ENCODE results near the gene STK32B.

Gene STK32B

DNA sequence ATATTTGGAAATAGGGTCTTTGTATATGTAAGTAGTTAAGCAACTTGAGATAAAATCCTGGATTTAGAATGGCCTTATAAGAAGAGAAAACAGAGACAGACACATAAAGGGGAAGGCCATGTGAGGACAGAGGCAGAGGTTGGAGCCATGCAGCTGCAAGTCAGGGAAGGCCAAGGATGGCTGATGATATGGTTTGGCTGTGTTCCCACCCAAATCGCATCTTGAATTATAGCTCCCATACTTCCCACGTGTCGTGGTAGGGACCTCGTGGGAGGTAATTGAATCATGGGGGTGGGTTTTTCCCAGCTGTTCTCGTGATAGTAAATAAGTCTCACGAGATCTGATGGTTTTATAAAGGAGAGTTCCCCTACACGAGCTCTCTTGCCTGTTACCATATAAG is 76.3 kb downstream of the STK32B start:
- no peak for DNase-seq

DNA sequence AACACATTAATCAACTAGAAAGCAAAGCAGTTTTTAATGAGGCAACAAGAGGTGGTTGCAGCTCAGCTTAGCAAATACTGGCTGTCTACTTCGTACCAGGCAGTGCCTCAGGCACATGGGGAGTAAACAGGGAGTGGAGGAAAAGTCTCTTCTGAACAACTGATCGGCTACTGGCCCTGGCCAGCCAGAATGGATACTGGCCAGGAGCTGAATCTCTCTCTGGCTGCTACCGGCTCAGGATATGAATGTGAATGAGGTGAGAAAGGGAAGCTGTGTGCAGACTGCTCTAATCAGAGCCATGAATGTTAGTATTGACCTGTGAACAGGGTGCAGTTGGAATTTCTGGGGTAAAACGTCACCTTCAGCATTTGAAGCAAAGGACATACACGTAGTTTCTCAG is 77.3 kb downstream of the STK32B start:
- DNase-seq, result no peak

DNA sequence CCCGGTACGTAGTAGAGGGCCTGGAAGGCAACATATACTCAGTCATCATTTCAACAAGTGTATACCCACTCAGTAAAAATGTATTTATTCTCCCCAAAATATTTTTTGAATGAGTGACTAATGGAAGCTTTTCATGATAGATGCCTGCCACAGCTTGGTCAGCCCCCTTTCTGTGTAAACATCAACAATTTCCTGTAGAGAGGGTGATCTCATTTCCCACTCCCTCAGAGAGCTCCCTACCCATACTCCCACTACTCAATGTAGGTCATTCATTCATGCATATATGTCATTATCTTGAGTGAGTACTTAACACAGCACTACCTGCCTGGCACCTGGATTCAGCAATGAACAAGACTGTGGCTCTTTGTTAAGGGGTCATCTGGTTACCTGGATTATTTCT is 81.9 kb downstream of the STK32B start:
- no peak for DNase-seq

DNA sequence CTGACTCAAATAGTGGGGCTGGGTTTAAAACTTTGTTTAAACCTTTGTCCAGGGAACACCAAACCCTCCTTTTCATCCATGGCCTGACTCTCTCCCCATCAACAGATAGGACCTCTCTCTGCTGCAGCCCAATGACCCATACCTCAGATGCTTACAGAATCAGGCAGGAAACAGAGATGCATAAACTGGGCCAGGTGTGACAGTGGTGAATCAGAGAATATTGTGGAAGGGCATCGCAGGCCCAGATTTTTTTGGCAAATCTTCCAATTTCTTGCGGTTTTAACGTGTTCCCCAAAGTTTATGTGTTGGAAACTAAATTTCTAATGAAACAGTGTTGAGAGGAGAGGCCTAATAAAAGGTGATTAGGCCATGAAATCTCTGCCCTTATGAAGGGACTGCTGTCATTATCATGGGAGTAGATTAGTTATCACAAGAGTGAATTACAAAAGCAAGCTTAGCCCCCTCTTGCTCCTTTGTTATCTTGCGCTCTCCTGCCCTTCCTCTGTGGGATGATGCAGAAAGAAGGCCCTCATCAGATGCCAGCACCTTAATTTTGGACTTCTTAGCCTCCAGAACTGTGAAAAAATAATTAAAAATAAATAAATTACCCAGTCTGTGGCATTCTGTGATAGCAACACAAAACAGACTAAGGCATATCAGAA is 82.8 kb downstream of the STK32B start:
- DNase-seq, result no peak

DNA sequence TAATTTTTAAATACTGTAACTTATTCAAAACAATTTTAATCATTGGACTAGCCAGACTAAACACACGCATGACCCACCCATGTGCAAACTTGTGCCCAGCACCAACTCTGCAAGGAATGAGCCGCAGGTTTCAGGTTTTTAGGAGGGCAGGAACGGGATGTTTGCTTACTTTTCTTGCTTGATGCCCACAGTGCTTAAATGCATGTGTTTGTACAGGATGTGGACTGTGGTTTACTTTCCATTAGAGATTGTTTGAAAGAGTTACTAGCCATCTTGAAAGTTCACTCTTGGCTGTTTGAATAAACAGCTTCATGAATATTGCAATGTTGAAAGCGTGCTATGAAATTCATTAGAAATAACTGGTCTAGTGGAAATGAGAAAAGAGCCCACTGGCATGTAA is 83.3 kb downstream of the STK32B start:
- DNase-seq, result no peak

DNA sequence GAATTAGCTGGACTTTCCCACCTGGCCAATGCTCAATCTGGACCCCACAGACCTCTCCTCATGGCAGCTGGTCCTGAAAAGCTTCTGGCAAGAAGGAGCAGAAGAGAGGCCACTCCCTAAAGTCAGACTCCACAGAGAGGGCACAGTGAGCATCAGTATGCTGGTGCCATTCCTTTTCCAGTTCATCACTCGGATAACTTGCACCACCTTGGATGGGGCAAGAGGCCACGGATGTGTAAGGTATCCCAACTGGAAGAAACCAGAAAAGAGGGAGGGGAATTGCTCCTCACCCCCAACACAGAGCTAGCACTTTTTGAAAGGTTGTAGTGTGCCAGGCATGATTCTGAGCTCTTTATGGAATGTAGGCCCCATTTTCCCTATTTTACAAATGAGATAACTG is 85.9 kb downstream of the STK32B start:
- DNase-seq, result no peak

DNA sequence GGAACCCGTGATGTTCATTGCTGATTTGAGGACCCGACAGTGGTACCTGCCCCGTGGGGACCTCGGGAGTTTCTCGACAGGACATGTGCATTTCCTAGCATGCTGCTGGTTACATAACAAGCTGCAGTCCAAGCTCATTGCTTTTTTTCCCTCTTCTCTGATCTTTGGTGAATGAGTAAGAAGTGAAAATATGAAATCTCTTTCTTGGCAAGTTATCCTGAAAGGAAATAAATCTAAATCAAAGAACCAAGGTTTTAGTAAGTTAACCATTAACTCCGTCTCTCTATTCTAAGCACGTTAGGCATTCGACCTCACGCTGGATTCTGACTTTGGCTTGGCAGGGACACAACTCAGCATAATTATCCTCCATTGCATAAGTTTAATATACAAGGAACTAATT is 86.6 kb downstream of the STK32B start:
- no peak for DNase-seq

DNA sequence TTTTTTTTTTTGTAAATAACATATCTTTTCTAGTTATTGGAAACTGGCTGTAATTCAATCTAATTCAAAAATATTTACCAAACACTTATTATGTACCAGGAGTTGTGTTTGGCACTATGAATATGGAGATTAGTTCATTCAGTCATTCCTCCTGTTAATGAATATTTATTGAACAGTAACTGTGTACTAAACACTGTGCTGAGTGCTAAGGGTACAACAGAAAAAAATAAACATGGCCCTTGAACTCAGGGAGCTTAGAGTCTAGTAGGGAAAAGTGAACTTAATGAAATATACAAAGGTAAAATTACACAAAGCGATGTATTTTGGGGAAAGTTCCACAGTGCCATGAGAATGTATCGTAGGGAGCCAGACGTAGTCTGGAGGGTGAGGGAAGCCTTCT is 87.1 kb downstream of the STK32B start:
- no peak for DNase-seq

DNA sequence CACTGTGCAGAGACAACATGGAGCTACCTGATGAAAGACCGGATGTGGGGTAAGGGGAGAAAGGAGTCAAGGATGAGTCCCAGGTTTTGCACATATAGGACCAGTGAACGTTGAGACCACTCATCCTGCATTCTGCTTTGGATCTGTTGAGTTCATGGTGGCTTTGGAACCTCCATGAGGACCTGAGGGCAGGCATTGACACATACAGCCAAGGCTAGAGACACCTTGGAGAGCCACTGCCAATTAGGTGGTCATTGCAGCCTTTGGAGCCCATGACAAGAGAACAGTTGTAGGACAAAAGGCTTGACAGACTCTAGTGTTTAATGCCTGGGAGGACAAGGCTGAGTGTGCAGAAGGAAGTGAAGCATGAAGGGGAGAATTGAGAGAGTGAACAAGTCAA is 87.9 kb downstream of the STK32B start:
- DNase-seq, result no peak

DNA sequence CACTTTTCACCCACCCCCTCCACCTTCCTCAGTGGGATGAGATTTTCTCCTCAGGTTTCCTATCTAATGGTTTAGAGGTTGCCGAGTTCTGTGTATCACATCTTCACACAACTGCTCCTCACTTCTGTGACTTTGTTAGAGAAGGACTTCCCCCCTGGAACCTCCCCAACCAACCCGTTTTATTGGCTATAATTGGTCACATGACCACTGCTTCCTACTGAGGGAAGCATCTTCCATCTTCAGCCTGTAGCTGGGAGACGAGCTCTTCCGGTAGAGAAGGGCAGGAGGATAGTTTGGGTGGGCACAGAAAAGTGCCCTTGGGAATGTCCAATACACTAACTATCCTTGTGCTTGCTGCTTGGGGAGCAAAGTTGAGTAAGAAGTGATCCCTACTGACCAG is 90.5 kb downstream of the STK32B start:
- no peak for DNase-seq

DNA sequence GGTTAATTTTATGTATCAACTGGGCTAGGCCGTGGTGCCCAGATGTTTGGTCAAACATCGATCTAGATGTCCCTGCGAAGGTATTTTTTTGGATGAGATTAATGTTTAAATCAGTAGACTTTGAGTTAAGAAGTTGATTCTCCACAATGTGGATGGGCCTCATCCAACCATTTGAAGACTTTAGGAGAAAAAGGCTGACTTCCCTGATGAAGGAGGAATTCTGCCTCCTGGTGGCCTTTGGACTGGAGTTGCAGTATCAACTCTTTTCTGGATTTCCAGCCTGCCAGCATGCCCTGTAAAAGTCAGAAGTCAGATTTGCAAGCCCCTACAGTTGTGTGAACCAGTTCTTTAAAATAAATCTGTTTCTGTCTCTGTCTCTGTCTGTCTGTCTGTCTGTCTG is 91.4 kb downstream of the STK32B start:
- no peak for DNase-seq

DNA sequence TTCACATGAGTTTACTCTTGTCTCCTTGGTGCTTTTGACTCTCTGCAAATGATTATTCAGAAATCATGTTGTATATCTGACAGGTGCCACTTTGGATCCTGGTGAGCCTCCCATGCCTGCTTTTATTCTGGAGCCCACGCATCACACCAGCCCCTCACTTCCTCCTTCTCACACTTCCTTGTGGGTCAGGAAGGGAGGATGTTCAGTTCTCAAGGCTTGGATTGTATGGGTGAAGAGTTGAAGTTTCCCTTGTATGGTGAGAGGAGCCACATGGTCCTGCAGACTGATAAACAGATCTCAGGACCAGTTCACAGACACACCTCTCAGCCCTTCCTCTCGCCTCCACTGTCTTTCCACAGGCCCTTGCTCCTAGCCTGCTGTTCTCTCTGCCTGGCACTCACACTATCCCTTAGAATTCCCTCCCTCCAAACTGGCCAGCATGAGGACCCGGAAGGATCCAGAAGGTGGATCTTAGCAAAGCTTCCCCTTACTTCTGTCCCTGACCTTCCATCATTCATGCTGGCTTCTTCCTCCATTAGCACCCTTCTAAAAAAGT is 92.1 kb downstream of the STK32B start:
- DNase-seq, result no peak

DNA sequence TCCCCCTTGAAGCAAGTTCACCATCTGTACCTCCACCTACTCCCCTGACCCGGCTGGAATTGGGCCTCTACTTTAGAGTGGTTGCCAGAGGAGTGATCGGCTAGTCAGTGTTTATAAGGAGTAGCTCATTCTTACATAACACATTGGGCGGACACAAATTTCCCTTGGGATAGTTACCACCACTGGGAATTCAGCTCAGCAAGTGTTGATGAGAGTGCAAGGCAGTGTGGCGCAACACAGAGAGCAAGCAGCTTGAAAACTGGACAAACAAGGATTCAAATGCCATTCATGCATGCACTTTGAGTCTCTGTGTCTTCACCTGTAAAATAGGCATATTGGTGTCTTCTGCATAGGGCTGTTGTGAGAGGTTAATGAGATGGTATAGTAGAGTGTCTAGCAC is 92.7 kb downstream of the STK32B start:
- DNase-seq, result no peak

DNA sequence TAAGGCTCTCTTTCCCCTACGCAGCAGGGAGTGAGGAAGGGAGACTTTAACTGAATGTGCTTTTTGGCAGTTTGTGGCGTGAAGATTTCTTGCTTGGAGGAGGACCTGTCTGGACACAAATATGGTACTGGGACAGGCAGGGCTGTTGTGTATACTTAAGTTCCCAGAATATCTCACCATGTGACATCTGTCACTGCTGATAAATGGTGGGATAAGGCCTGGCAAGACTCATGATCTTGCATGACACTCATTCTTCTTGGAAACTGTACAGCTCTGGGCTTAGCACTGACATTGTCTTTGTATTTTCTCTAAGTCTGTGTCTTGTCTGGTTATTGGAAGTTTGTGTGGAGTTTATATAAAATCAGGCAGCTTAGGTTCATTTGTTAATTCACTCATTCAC is 93.1 kb downstream of the STK32B start:
- DNase-seq, result no peak

DNA sequence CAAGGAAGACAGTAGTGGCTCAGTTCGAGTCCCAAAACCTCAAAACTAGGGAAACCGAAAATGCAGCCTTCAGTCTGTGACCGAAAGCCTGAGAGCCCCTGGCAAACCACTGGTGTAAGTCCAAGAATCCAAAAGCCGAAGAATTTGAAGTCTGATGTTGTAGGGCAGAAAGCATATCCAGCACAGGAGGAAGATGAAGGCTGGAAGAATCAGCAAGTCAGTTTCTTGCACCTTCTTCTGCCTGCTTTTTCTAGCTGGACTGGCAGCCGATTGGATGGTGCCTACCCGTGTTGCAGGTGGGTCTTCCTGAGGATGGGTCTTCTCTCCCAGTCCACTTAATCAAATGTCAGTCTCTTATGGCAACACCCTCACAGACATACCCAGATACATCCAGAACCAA is 95.0 kb downstream of the STK32B start:
- DNase-seq, result no peak

DNA sequence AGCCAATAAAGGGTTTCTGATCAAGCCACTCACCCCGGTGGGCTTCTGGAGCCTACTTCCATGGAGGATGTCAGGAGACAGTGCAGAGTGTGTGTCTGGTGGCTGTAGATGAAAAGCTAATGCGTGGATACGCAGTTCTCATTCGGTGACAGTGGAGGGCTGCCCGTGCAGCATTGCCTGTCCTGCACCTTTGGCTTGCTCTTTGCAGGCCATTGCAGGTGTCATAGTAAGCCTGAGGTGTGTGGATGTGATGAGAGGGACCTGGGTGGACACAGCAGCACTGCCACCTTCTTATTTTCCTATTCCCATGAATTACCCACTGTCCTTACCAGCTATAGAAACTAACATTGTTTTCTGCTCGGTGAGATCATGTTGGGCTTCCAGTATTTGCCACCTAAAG is 101.2 kb downstream of the STK32B start:
- DNase-seq, result no peak

DNA sequence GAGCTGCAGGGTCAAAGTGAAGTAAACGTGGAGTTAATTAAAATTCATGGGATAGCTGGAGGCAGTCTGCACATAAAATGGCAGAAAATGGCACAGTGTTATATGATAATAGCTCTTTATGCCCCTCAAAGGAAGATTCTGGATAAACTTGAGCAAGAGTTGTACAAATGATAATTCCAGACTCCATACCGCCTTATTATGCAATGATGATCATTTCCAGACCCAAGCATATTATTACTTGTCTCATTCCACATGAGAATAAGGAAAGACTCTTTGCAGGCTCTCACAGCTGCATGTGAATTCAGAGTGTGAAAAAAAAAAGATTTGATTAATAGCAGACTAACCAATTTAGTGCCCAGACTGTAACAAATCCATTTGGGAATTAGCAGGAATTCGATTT is 105.4 kb downstream of the STK32B start:
- DNase-seq, result no peak

DNA sequence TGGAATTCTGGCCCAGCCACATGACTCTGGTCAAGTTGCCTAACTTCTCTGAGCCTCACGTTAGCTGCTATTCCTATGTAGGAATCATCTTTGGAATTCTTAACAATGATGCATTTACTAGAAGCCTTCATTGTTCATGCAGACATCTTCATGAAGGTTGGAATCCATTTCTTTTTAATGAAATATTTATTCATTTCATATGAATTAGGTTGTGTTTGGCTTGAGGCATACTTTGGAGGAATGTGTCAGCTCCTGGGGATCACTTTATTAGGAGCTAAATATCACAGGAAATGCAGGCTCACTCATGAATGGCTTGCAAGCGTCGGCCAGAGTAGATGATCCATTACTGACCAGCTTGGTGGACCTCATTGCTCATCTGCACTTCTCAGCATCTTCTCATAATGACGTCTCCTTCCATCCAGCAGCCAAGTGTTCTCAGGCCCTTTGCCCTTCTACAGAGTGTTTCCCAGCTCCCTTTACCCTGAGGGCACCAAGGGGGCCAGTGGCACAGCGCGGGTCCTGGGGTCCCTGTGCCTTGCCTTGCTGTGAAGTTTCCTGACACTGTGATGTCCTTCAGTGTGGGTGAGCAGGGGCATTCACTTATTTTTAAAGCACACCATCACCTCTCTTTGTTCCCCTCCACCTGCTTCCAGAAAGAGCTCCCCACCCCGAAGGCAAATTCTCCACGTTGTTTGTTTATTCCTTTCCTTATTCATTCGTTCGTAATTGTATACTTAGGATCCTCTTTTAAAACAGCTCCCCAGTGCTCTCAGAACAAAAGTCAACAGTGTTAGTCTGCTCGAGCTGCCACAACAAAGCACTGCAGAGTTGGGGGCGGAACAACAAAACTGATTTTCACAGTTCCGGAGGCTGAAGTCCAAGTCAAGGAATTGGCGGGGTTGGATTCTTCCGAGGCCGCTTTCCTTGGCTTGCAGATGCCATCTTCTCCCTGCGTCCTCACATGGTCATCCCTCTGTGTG is 106.8 kb downstream of the STK32B start:
- no peak for DNase-seq

DNA sequence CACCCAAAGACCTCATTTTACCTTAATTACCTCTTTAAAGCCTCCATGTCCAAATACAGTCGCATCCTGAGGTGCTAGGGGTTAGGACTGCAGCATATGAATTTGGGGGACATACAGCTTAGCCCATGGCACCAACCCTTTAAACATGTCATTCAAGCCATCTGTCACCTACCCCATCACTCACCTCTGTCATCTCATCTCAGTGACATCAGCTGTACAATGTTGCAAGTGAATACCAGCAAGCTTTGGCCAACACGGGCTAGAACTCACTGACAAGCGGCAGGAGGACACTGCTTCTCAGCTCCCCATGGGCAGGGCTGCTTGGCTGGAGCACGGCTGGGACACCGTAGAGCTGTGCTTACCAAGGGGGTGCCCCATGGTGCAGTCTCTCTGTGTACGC is 107.5 kb downstream of the STK32B start:
- no peak for DNase-seq

DNA sequence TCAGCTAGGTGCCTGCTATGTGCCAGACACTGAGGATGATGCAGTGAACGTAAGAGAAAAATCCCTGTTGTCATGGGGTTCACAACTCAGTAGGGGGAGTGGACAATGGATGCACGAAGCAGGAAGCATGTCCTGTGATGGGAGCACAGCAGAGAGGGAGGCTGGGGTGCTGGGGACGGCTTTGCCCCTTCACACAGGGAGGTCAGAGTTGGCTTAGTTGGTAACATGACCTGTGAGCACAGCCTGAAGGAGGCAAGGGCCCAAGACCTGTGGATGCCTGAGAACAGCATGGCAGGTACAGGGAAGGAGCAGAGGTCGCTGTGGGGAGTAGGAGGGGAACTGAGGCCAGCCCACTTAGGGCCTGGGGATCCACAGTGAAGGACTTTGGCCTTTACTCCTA is 109.4 kb downstream of the STK32B start:
- no peak for DNase-seq

DNA sequence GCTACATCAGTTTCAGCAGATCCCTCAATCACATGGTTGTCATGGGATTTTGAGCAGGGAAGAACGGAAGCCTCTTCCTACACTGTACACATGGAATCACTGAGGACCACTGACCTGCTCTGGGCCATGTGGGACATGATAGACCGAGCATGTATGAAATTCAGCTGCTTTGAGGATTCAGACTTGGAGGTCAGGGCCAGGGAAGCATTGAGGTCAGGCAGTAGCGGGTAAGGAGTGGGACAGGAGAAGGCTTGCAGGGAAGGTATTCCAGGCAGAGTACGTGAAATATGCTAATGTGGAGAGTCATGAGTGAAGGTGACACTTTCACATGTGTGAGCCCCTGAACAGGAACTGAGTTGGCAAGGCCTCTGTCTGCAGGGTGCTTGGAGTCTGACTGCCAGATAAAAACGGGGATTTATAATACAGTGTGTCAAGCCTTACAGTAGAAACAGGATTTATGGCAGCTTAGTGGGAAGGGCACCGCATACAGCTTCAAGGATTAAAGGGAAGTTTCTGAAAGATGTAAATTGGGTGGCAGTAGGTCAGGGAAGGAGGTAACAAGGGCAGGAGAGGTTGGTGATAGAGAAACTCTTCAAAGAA is 111.7 kb downstream of the STK32B start:
- DNase-seq, result no peak

DNA sequence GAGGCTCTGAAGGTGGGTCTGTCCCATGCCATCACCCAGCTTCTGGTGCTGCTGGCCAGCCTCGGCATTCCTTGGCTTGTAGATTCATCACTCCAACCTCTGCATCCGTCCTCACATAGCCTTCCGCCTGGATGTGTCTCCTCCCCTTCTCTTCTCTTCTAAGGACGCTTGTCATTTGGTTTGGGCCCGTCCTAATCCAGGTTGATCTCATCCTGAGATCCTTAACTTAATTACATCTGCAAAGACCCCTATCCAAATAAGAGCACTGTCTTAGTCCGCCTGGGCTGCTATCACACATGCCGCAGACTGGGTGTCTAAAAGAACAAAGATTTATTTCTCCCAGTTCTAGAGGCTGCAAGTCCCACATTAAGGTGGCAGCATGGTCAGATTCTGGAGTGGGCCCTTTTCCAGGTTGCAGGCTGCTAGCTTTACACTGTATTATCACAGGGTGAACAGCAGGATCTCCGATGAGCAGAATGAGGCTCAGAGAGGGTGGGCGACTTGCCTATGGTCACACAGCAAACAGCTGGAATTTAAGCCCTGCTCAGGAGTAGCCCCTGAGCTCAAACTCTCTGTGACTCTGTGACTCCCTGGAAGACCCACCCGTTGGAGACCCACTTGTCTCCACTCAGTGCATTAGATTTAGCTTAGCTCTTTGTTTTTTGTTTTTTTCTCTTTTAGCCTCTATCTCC is 113.1 kb downstream of the STK32B start:
- DNase-seq, result no peak
